ENCODE results near the gene IFRD2. TPM values are rescaled to one million over a fixed set of nuclear protein-coding genes. Genes with fewer than 3 reads are reported as not detected.

The IFRD2 gene
- total and polyA plus RNA-seq, 2 of the 8 experiments (the other 6 are each of a cell fraction or from before 2014, with no cell fraction given), result 76.7 to 88.8 TPM

DNA sequence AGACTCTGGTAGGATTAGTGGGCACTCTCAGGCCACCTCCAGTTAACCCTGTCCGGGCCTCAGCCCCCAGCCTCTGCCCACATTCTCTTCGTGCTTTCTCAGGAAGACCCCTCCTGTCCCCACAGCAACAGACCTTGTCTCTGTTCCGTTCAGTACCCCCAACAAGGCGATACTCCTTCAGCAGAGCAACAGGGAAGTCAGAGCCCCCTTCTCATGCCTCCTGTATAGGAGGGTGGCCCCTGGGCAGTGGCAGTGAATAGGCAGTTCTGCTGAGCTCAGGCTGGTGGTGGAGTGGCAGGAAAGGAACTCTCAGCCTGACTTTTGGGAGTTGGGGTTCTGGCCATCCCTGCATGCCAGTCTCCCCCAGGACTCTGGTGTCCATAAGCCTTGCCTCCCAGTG lies 22.8 kb downstream of the IFRD2 start:
- FAIRE-seq, result no peak
- H3K56ac ChIP-seq (replicated peaks; ENCODE audit: insufficient read length, low read depth, low read length), result no peak overlapping the region
- CTCF ChIA-PET (ENCODE audit: partially characterized antibody), result interaction anchor here (1.5 to 53.5 kb wide), 5 partner anchors 12 to 75 kb away, joined by 4 to 2149 read pairs (median 58); partner anchors contain the start of genes GNAI2, IFRD2 and SLC38A3
- no peak overlapping the region for H3K23ac ChIP-seq (ENCODE audit: insufficient read length)
- no peak overlapping the region for H2BK120ac ChIP-seq (replicated peaks; ENCODE audit: low read depth, low read length)
- no peak overlapping the region for H2AFZ ChIP-seq (ENCODE audit: low read length)
- peaks cover 10 to 20% (median 15%) of the 10 kb centered on the region in 4 experiments for H3K27me3 ChIP-seq (replicated peaks in 1 of 4; ENCODE audit: control insufficient read depth in 3 of 4, extremely low read depth in 1 of 4, insufficient read depth in 3 of 4, low read length in 3 of 4)
- H3K9me3 ChIP-seq (ENCODE audit: insufficient read depth in 2 of 2, low read depth in 1 of 2, low read length in 1 of 2), result no peaks in the 10 kb centered on the region
- H3K23me2 ChIP-seq (ENCODE audit: low read depth, low read length), result peaks cover 2% of the 10 kb centered on the region; the same call in 1 of the 2 replicates
- H2AK5ac ChIP-seq (ENCODE audit: low read depth, low read length), result peak overlapping the region; percentile 2
- peaks cover 0 to 1% of the 10 kb centered on the region in 2 experiments for H4K20me1 ChIP-seq (replicated peaks in 1 of 2; ENCODE audit: control insufficient read depth in 1 of 2, insufficient read depth in 2 of 2, low read length in 2 of 2)
- H2BK15ac ChIP-seq (ENCODE audit: low read length), result peak overlapping the region; percentile 99
- no peaks in the 10 kb centered on the region for H3K36me3 ChIP-seq (ENCODE audit: control insufficient read depth in 2 of 4, insufficient read depth in 4 of 4, low read length in 3 of 4)
- no peaks in the 10 kb centered on the region for H3K79me2 ChIP-seq (ENCODE audit: control insufficient read depth in 1 of 2, insufficient read depth in 2 of 2, low read length in 2 of 2)
- no peak for TF ChIP-seq RFX5 (IDR thresholded peaks at IDR 0.05; ENCODE audit: borderline replicate concordance, low read depth, low read length)
- peaks cover 0 to 44% (median 32%) of the 10 kb centered on the region in 4 experiments; a peak in 6 of 7 replicates for H3K4me1 ChIP-seq (replicated peaks in 1 of 4; ENCODE audit: control insufficient read depth in 3 of 4, insufficient read depth in 4 of 4, low read length in 3 of 4)
- H4K8ac ChIP-seq (ENCODE audit: extremely low read depth, insufficient read depth, low read length), result no peak overlapping the region; the same call in 1 of the 2 replicates
- no peak overlapping the region for H3K14ac ChIP-seq (ENCODE audit: insufficient read length)
- no peak overlapping the region for H3K27ac ChIP-seq (ENCODE audit: low read depth, low read length)
- 80% methylated on average over 4 of the region's 4 CpGs; no CpG with 5 or more reads in 1 of the 2 experiments for WGBS, 2 experiments (ENCODE audit: extremely low coverage in 1 of 2, insufficient coverage in 1 of 2, insufficient read length in 1 of 2, insufficient replicate concordance in 2 of 2, low coverage in 1 of 2, low lambda C conversion rate in 2 of 2, missing lambda C conversion rate in 1 of 2)
- H2BK20ac ChIP-seq (ENCODE audit: low read length), result peak overlapping the region; percentile 72; the same call in 1 of the 2 replicates
- H2BK12ac ChIP-seq (ENCODE audit: low read depth, low read length), result peak overlapping the region; percentile 80; the same call in 1 of the 2 replicates
- H3K4me2 ChIP-seq (ENCODE audit: insufficient read depth in 1 of 2, low read depth in 2 of 2, low read length in 2 of 2), result peak overlapping the region in 1 of 2 experiments; percentile 28; a peak in 1 of 4 replicates
- no peak overlapping the region for H3K4ac ChIP-seq (replicated peaks; ENCODE audit: insufficient read length, low read depth, low read length)
- DNase-seq (ENCODE audit: low read depth in 1 of 2, low spot score in 2 of 2), result no peak
- H3K4me3 ChIP-seq (ENCODE audit: extremely low read depth in 1 of 4, insufficient read depth in 2 of 4, low read depth in 3 of 4, low read length in 4 of 4), result no peak overlapping the region
- H3K18ac ChIP-seq (ENCODE audit: extremely low read depth, low read length), result peak overlapping the region; percentile 60
- no peak overlapping the region for H4K5ac ChIP-seq (ENCODE audit: insufficient read length, low read depth, low read length)
- peak overlapping the region; percentile 68 for H4K91ac ChIP-seq (replicated peaks; ENCODE audit: insufficient read length, low read length)
- POLR2A ChIA-PET (ENCODE audit: partially characterized antibody), result interaction anchor here (1.0 to 4.4 kb wide), 2 partner anchors 10 to 30 kb away, joined by 3 to 35 read pairs; partner anchors contain the start of genes HYAL3 and NAA80
- 0 out of 2 replicates have a peak overlapping the region, but pooled peaks have one; percentile 39 for H2BK5ac ChIP-seq (ENCODE audit: low read depth, low read length)
- no peaks in the 10 kb centered on the region for H3K79me1 ChIP-seq (ENCODE audit: low read depth, low read length)
- H3K9ac ChIP-seq (replicated peaks in 1 of 4; ENCODE audit: extremely low read depth in 1 of 4, low read depth in 3 of 4, low read length in 3 of 4), result no peak overlapping the region

Data from H1 (cell line).